GM23338 (cell line): ENCODE data around the gene PLSCR4. TPM values are rescaled to one million over a fixed set of nuclear protein-coding genes. Genes with fewer than 3 reads are reported as not detected.

Experiments used
- ATAC-seq: fragments of 200-7000 bp; cut with Tn5 transposase; 3 replicates; pipeline ENCODE4 v1.9.1; 2020
- DNase-seq: peaks from one replicate; pipeline ENCODE4 v3.0.0-alpha.2; 2015; ENCODE audit warnings: low spot score
- H2AFZ ChIP-seq: fragments of 200-600 bp; sonication (generic); 2 replicates; pipeline ENCODE4 v1.8.0; 2016; ENCODE audit warnings: antibody characterized with exemption, mild to moderate bottlenecking, moderate library complexity
- H3F3A ChIP-seq: fragments of 200-600 bp; sonication (generic); replicated peaks from 2 replicates; pipeline ENCODE4 v1.8.0; 2017; ENCODE audit warnings: antibody characterized with exemption, mixed run types, low read depth
- H3K27ac ChIP-seq: fragments of 200-600 bp; sonication (generic); 2 replicates; pipeline ENCODE4 v1.6.1; 2016; ENCODE audit warnings: low read depth
- H3K27me3 ChIP-seq: fragments of 200-600 bp; sonication (generic); 2 replicates; pipeline ENCODE4 v1.8.0; 2016; ENCODE audit warnings: mild to moderate bottlenecking, mixed run types, moderate library complexity; ENCODE audit not compliant: insufficient read depth
- H3K36me3 ChIP-seq: fragments of 200-600 bp; sonication (generic); 2 replicates; pipeline ENCODE4 v1.8.0; 2016; ENCODE audit warnings: mild to moderate bottlenecking; ENCODE audit not compliant: insufficient read depth
- H3K4me1 ChIP-seq: fragments of 200-600 bp; sonication (generic); 2 replicates; pipeline ENCODE4 v1.8.0; 2016; ENCODE audit warnings: mild to moderate bottlenecking, moderate library complexity; ENCODE audit not compliant: insufficient read depth
- H3K4me2 ChIP-seq: fragments of 200-600 bp; sonication (generic); 2 replicates; pipeline ENCODE4 v1.7.1; 2017; ENCODE audit warnings: mixed run types
- H3K4me3 ChIP-seq: fragments of 200-600 bp; sonication (generic); 2 replicates; pipeline ENCODE4 v1.6.1; 2016; ENCODE audit warnings: mixed run types
- H3K79me2 ChIP-seq: fragments of 200-600 bp; sonication (generic); replicated peaks from 2 replicates; pipeline ENCODE4 v1.8.0; 2017; ENCODE audit warnings: mild to moderate bottlenecking; ENCODE audit not compliant: insufficient read depth
- H3K9me2 ChIP-seq: fragments of 200-600 bp; sonication (generic); 2 replicates; pipeline ENCODE4 v1.8.0; 2017; ENCODE audit not compliant: insufficient read depth
- H4K20me1 ChIP-seq: fragments of 200-600 bp; sonication (generic); replicated peaks from 2 replicates; pipeline ENCODE4 v1.8.0; 2017; ENCODE audit warnings: mild to moderate bottlenecking; ENCODE audit not compliant: insufficient read depth
- H3K27ac Mint-ChIP-seq: 2 replicates; pipeline ENCODE4 v1.8.0; 2020; ENCODE audit warnings: inconsistent platforms, mild to moderate bottlenecking, moderate library complexity, mixed read lengths
- H3K27me3 Mint-ChIP-seq: 3 replicates; pipeline ENCODE4 v1.8.0; 2022; ENCODE audit warnings: low read depth, mild to moderate bottlenecking, moderate library complexity, mixed read lengths, inconsistent platforms; ENCODE audit not compliant: insufficient read depth, poor library complexity
- H3K36me3 Mint-ChIP-seq: 3 replicates; pipeline ENCODE4 v1.8.0; 2021; ENCODE audit warnings: low read depth, mild to moderate bottlenecking, inconsistent platforms, moderate library complexity, mixed read lengths
- H3K4me1 Mint-ChIP-seq: 3 replicates; pipeline ENCODE4 v1.8.0; 2020; ENCODE audit warnings: mild to moderate bottlenecking, inconsistent platforms, mixed read lengths
- H3K4me3 Mint-ChIP-seq: 3 replicates; pipeline ENCODE4 v1.8.0; 2021; ENCODE audit warnings: moderate library complexity, mild to moderate bottlenecking, inconsistent platforms, mixed read lengths
- H3K9me3 Mint-ChIP-seq: 3 replicates; pipeline ENCODE4 v1.8.0; 2020; ENCODE audit warnings: moderate library complexity, mild to moderate bottlenecking, inconsistent platforms, mixed read lengths
- CREB1 ChIP-seq: fragments of 250-450 bp; sonication (Bioruptor Pico); IDR thresholded peaks from 2 replicates; pipeline ENCODE4 v1.5.0; 2020; ENCODE audit warnings: low read depth, mild to moderate bottlenecking, moderate library complexity
- EZH2 ChIP-seq: fragments of 200-600 bp; sonication (generic); IDR thresholded peaks from one replicate; pipeline ENCODE4 v1.8.0; 2017; ENCODE audit warnings: antibody characterized with exemption, mild to moderate bottlenecking, low read depth; ENCODE audit not compliant: unreplicated experiment
- EZH2phosphoT487 ChIP-seq: fragments of 200-600 bp; sonication (generic); IDR thresholded peaks from one replicate; pipeline ENCODE4 v1.8.1; 2018; ENCODE audit warnings: antibody characterized with exemption; ENCODE audit not compliant: unreplicated experiment
- JUNB ChIP-seq: IDR thresholded peaks from one replicate; pipeline ENCODE4 v1.6.1; 2016; ENCODE audit warnings: antibody characterized with exemption; ENCODE audit not compliant: unreplicated experiment
- NANOG ChIP-seq: IDR thresholded peaks from 2 replicates; pipeline ENCODE4 v1.6.1; 2016; ENCODE audit warnings: antibody characterized with exemption, borderline replicate concordance
- POLR2AphosphoS5 ChIP-seq: IDR thresholded peaks from 2 replicates; pipeline ENCODE4 v1.6.1; 2016; ENCODE audit warnings: antibody characterized with exemption, low read depth
- REST ChIP-seq: IDR thresholded peaks from one replicate; pipeline ENCODE4 v1.6.1; 2018; ENCODE audit warnings: antibody characterized with exemption; ENCODE audit not compliant: unreplicated experiment
- ZNF114 ChIP-seq: fragments of 250-450 bp; sonication (Bioruptor Pico); IDR thresholded peaks from 2 replicates; pipeline ENCODE4 v1.5.0; 2020; ENCODE audit warnings: mild to moderate bottlenecking, moderate library complexity
- ZNF331 ChIP-seq: fragments of 250-450 bp; sonication (Bioruptor Pico); IDR thresholded peaks from 2 replicates; pipeline ENCODE4 v1.5.0; 2020; ENCODE audit warnings: low read depth, mild to moderate bottlenecking, moderate library complexity
- polyA plus RNA-seq: library from polyadenylated mRNA; unstranded; fragments of >200 nt; fragmentation: Nextera tagmentation; extraction: Ambion mirVana; gene quantifications from 2 replicates; pipeline ENCODE4 v1.2.1, GENCODE V29; 2016
- total RNA-seq: library from RNA; depleted of rRNA; stranded (reverse); fragments of >200 nt; shearing (Covaris generic); gene quantifications from 2 replicates; pipeline ENCODE4 v1.2.3, GENCODE V29; 2014
- TF ChIP-seq, protein P1 (sequence below): IDR thresholded peaks from 2 replicates; pipeline ENCODE4 v1.6.1; 2016; ENCODE audit warnings: antibody characterized with exemption
- TF ChIP-seq, protein P2 (sequence below), 2 experiments: fragments of 200-600 bp in 1 of 2; sonication (generic) in 1 of 2; conservative IDR thresholded peaks; 2 replicates each; pipeline versions ENCODE4 v1.5.1 to v1.6.1; 2016 to 2017; ENCODE audit warnings: antibody characterized with exemption in 2 of 2, low read depth in 2 of 2, mild to moderate bottlenecking in 2 of 2, moderate library complexity in 1 of 2
- TF ChIP-seq, protein P3 (sequence below): fragments of 250-450 bp; sonication (Bioruptor Pico); IDR thresholded peaks from 2 replicates; pipeline ENCODE4 v1.5.0; 2020; ENCODE audit warnings: mild to moderate bottlenecking, moderate library complexity

Gene PLSCR4
- total and polyA plus RNA-seq, 2 experiments from 2014 or later: 1.4 to 5.2 TPM

DNA sequence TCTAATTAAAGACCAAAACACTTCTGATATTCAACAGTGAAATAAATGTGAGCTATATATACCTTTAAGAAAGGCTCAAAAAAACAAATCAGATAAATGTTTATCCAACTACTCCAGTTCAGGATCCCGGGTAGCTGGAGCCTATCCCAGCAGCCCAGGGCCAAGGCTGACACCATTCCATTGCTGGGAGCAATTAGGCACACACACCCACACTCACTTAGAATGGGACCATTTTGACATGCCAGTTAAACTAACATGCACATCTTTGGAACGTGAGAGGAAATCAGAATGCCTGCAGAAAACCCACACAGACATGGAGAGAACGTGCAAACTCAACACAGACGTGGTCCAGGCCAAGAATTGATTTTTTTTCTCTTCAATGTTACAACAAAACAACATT lies 30.0 kb upstream of the PLSCR4 start:
- no peak for ATAC-seq
- H3K36me3 ChIP-seq: no peaks in the 10 kb centered on the region
- H2AFZ ChIP-seq: peak overlapping the region; percentile 7; the same call in 1 of the 2 replicates
- H3K27ac ChIP-seq: no peak overlapping the region
- Mint-ChIP-seq H3K27ac (no peak overlapping the region), H3K36me3 (no peaks in the 10 kb centered on the region), H3K4me3 (no peak overlapping the region), H3K4me1 (peaks cover 5% of the 10 kb centered on the region), H3K27me3 (peaks cover 1% of the 10 kb centered on the region), H3K9me3 (no peaks in the 10 kb centered on the region)
- H4K20me1 ChIP-seq: no peaks in the 10 kb centered on the region
- H3F3A ChIP-seq: no peaks in the 10 kb centered on the region
- TF ChIP-seq EZH2phosphoT487: no peak
- TF ChIP-seq JUNB: no peak
- TF ChIP-seq ZNF331 (CRISPR knock-in tag): no peak
- TF ChIP-seq ZNF114 (CRISPR knock-in tag): no peak
- TF ChIP-seq, protein P1, sequence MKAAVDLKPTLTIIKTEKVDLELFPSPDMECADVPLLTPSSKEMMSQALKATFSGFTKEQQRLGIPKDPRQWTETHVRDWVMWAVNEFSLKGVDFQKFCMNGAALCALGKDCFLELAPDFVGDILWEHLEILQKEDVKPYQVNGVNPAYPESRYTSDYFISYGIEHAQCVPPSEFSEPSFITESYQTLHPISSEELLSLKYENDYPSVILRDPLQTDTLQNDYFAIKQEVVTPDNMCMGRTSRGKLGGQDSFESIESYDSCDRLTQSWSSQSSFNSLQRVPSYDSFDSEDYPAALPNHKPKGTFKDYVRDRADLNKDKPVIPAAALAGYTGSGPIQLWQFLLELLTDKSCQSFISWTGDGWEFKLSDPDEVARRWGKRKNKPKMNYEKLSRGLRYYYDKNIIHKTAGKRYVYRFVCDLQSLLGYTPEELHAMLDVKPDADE: no peak
- TF ChIP-seq REST: no peak
- no peak for TF ChIP-seq CREB1
- TF ChIP-seq NANOG: no peak
- no peak for TF ChIP-seq EZH2
- TF ChIP-seq, protein P2, sequence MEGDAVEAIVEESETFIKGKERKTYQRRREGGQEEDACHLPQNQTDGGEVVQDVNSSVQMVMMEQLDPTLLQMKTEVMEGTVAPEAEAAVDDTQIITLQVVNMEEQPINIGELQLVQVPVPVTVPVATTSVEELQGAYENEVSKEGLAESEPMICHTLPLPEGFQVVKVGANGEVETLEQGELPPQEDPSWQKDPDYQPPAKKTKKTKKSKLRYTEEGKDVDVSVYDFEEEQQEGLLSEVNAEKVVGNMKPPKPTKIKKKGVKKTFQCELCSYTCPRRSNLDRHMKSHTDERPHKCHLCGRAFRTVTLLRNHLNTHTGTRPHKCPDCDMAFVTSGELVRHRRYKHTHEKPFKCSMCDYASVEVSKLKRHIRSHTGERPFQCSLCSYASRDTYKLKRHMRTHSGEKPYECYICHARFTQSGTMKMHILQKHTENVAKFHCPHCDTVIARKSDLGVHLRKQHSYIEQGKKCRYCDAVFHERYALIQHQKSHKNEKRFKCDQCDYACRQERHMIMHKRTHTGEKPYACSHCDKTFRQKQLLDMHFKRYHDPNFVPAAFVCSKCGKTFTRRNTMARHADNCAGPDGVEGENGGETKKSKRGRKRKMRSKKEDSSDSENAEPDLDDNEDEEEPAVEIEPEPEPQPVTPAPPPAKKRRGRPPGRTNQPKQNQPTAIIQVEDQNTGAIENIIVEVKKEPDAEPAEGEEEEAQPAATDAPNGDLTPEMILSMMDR (conservative IDR thresholded peaks at IDR 0.05; ENCODE audit: low read depth in 2 of 2): no peak
- TF ChIP-seq POLR2AphosphoS5: no peak
- TF ChIP-seq, protein P3, sequence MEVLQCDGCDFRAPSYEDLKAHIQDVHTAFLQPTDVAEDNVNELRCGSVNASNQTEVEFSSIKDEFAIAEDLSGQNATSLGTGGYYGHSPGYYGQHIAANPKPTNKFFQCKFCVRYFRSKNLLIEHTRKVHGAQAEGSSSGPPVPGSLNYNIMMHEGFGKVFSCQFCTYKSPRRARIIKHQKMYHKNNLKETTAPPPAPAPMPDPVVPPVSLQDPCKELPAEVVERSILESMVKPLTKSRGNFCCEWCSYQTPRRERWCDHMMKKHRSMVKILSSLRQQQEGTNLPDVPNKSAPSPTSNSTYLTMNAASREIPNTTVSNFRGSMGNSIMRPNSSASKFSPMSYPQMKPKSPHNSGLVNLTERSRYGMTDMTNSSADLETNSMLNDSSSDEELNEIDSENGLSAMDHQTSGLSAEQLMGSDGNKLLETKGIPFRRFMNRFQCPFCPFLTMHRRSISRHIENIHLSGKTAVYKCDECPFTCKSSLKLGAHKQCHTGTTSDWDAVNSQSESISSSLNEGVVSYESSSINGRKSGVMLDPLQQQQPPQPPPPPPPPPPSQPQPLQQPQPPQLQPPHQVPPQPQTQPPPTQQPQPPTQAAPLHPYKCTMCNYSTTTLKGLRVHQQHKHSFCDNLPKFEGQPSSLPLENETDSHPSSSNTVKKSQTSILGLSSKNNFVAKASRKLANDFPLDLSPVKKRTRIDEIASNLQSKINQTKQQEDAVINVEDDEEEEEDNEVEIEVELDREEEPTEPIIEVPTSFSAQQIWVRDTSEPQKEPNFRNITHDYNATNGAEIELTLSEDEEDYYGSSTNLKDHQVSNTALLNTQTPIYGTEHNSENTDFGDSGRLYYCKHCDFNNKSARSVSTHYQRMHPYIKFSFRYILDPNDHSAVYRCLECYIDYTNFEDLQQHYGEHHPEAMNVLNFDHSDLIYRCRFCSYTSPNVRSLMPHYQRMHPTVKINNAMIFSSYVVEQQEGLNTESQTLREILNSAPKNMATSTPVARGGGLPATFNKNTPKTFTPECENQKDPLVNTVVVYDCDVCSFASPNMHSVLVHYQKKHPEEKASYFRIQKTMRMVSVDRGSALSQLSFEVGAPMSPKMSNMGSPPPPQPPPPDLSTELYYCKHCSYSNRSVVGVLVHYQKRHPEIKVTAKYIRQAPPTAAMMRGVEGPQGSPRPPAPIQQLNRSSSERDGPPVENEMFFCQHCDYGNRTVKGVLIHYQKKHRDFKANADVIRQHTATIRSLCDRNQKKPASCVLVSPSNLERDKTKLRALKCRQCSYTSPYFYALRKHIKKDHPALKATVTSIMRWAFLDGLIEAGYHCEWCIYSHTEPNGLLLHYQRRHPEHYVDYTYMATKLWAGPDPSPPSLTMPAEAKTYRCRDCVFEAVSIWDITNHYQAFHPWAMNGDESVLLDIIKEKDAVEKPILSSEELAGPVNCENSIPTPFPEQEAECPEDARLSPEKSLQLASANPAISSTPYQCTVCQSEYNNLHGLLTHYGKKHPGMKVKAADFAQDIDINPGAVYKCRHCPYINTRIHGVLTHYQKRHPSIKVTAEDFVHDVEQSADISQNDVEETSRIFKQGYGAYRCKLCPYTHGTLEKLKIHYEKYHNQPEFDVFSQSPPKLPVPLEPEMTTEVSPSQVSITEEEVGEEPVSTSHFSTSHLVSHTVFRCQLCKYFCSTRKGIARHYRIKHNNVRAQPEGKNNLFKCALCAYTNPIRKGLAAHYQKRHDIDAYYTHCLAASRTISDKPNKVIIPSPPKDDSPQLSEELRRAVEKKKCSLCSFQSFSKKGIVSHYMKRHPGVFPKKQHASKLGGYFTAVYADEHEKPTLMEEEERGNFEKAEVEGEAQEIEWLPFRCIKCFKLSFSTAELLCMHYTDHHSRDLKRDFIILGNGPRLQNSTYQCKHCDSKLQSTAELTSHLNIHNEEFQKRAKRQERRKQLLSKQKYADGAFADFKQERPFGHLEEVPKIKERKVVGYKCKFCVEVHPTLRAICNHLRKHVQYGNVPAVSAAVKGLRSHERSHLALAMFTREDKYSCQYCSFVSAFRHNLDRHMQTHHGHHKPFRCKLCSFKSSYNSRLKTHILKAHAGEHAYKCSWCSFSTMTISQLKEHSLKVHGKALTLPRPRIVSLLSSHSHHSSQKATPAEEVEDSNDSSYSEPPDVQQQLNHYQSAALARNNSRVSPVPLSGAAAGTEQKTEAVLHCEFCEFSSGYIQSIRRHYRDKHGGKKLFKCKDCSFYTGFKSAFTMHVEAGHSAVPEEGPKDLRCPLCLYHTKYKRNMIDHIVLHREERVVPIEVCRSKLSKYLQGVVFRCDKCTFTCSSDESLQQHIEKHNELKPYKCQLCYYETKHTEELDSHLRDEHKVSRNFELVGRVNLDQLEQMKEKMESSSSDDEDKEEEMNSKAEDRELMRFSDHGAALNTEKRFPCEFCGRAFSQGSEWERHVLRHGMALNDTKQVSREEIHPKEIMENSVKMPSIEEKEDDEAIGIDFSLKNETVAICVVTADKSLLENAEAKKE (CRISPR knock-in tag): no peak
- H3K9me2 ChIP-seq: no peaks in the 10 kb centered on the region
- DNase-seq: no peak
- H3K4me1 ChIP-seq: peaks cover 5% of the 10 kb centered on the region; the same call in 1 of the 2 replicates
- H3K79me2 ChIP-seq: no peaks in the 10 kb centered on the region
- H3K4me3 ChIP-seq: no peak overlapping the region
- H3K4me2 ChIP-seq: no peak overlapping the region
- H3K27me3 ChIP-seq: no peaks in the 10 kb centered on the region
